Transverse colon (tissue), 4 donors: ENCODE measurements around the gene PJA1. TPM values are rescaled to one million over a fixed set of nuclear protein-coding genes. Genes with fewer than 3 reads are reported as not detected.

Source experiments
- DNase-seq: peaks from one replicate; pipeline ENCODE4 v3.0.0-alpha.2; 2019
- H3K27ac ChIP-seq, 4 donors: fragments of 200-600 bp; sonication (generic); 2 replicates each; pipeline ENCODE4 v1.5.1; 2016 to 2018; ENCODE audit warnings: inconsistent platforms in 4 of 4
- H3K27me3 ChIP-seq: fragments of 200-600 bp; sonication (generic); 2 replicates; pipeline ENCODE4 v1.5.1; 2017; ENCODE audit warnings: inconsistent platforms
- H3K36me3 ChIP-seq, 4 donors: fragments of 200-600 bp; sonication (generic); 2 replicates each; pipeline ENCODE4 v1.5.1; 2017 to 2019; ENCODE audit warnings: inconsistent platforms in 4 of 4
- H3K4me1 ChIP-seq, 4 donors: fragments of 200-600 bp; sonication (generic); 2 replicates each; pipeline ENCODE4 v1.5.1; 2017 to 2020; ENCODE audit warnings: inconsistent platforms in 4 of 4
- H3K4me3 ChIP-seq, 4 donors: fragments of 200-600 bp; sonication (generic); 1 replicate in 1 of 4; 2 replicates in 3 of 4; pipeline versions ENCODE4 v1.5.1 to v1.6.1; 2017 to 2019; ENCODE audit warnings: inconsistent platforms in 4 of 4
- H3K9me3 ChIP-seq, 2 donors: fragments of 200-600 bp; sonication (generic); 2 replicates each; pipeline ENCODE4 v1.5.1; 2017 to 2019; ENCODE audit warnings: inconsistent platforms in 2 of 2
- CTCF ChIP-seq, 5 experiments: fragments of 200-600 bp in 3 of 5; fragments of 450-650 bp in 2 of 5; sonication (generic) in 3 of 5; IDR thresholded peaks; 1 replicate in 2 of 5; 2 replicates in 3 of 5; pipeline ENCODE4 v1.5.1; 2016 to 2017; ENCODE audit warnings: antibody characterized with exemption in 5 of 5, inconsistent platforms in 3 of 5, mild to moderate bottlenecking in 2 of 5, moderate library complexity in 1 of 5
- EP300 ChIP-seq: sonication (generic); formaldehyde crosslinking; IDR thresholded peaks from one replicate; pipeline ENCODE4 v1.6.1; 2017; ENCODE audit warnings: antibody characterized with exemption, low read depth
- POLR2A ChIP-seq: fragments of 450-650 bp; IDR thresholded peaks from one replicate; pipeline ENCODE4 v1.6.1; 2016; ENCODE audit warnings: antibody characterized with exemption, mild to moderate bottlenecking, moderate library complexity
- POLR2AphosphoS5 ChIP-seq, 3 donors: sonication (generic); formaldehyde crosslinking; IDR thresholded peaks; one replicate each; pipeline ENCODE4 v1.6.1; 2016; ENCODE audit warnings: antibody characterized with exemption in 3 of 3
- WGBS, 2 donors: methylation state at CpG; one replicate each; pipeline ENCODE4 v1.1.5; 2018; ENCODE audit warnings: low coverage in 1 of 2; 5-methylcytosine and 5-hydroxymethylcytosine counted together
- in situ Hi-C, 4 donors: fragments of 200-750 bp; cut with MboI; loops; one replicate each; pipeline versions ENCODE4 v1.15.0 to v1.15.1; 2017; ENCODE audit warnings: low sequenced_read_pairs in 3 of 4, low pct_ligation_motif_present in 1 of 4, low pct_unique_long_range_greater_than_20kb in 1 of 4
- intact Hi-C: fragments of 100-400 bp; cut with DNase I; formaldehyde crosslinking; loops from one replicate; pipeline ENCODE4 v1.15.1; 2023; ENCODE audit warnings: low total_unique reads
- total RNA-seq, 4 donors: library from RNA; depleted of rRNA; stranded (reverse); fragments of >200 nt; gene quantifications; one replicate each; pipeline ENCODE4 v1.1.0, GENCODE V29; 2016

The PJA1 gene
- total RNA-seq, 4 donors from 2014 or later = 2.2 to 31.4 (median 6.9) TPM

GRCh38 chrX:69203638-69204037 is 38.4 kb upstream of the PJA1 start:
- no peaks in the 10 kb centered on the region for H3K27me3 ChIP-seq
- no peaks in the 10 kb centered on the region for H3K36me3 ChIP-seq
- no peak for DNase-seq
- 52 to 100% methylated on average over 1 to 4 of the region's 4 CpGs for WGBS, 2 donors
- no peak for TF ChIP-seq POLR2A
- no peak for TF ChIP-seq EP300
- no peak for TF ChIP-seq CTCF (IDR thresholded peaks at IDR 0.05)
- TF ChIP-seq POLR2AphosphoS5 (IDR thresholded peaks at IDR 0.05) = no peak
- no peak overlapping the region for H3K4me3 ChIP-seq
- H3K4me1 ChIP-seq = no peaks in the 10 kb centered on the region
- in situ Hi-C loops = loop anchor here in 1 of 4 donors (25.0 kb wide), 1 partner anchor 116 kb away; no protein-coding TSS in a partner anchor
- no peaks in the 10 kb centered on the region for H3K9me3 ChIP-seq
- intact Hi-C loops = loop anchor here (1.0 kb wide), 1 partner anchor 28 kb away; no protein-coding TSS in a partner anchor
- no peak overlapping the region for H3K27ac ChIP-seq

- Histone ChIP-seq H3K27ac (no peak overlapping the region), H3K4me3 (no peak overlapping the region), H3K27me3 (no peaks in the 10 kb centered on the region), H3K4me1 (no peaks in the 10 kb centered on the region), H3K9me3 (no peaks in the 10 kb centered on the region), H3K36me3 (no peaks in the 10 kb centered on the region)
- TF ChIP-seq CTCF (IDR thresholded peaks at IDR 0.05) = no peak
- TF ChIP-seq EP300 = no peak
- TF ChIP-seq POLR2A = no peak
- no peak for TF ChIP-seq POLR2AphosphoS5 (IDR thresholded peaks at IDR 0.05)
- 43% methylated on average over 1 of the region's 1 CpG; no CpG with 5 or more reads in 1 of the 2 donors for WGBS, 2 donors
- in situ Hi-C loops (no loop called here), intact Hi-C loops (no loop called here)
- no peak for DNase-seq
Observed at GRCh38 chrX:69197690-69198089, 32.4 kb upstream of the PJA1 start.

GRCh38 chrX:69196666-69197065 is 31.4 kb upstream of the PJA1 start:
- in situ Hi-C loops (no loop called here), intact Hi-C loops (no loop called here)
- H3K36me3 ChIP-seq = no peaks in the 10 kb centered on the region
- TF ChIP-seq EP300 (no peak), CTCF (IDR thresholded peaks at IDR 0.05) (no peak), POLR2AphosphoS5 (IDR thresholded peaks at IDR 0.05) (no peak), POLR2A (no peak)
- H3K9me3 ChIP-seq = no peaks in the 10 kb centered on the region
- no peak overlapping the region for H3K27ac ChIP-seq
- H3K4me3 ChIP-seq = no peak overlapping the region
- no peaks in the 10 kb centered on the region for H3K27me3 ChIP-seq
- no peaks in the 10 kb centered on the region for H3K4me1 ChIP-seq
- no peak for DNase-seq
- WGBS, 2 donors = 56% methylated on average over 3 of the region's 3 CpGs; no CpG with 5 or more reads in 1 of the 2 donors

- TF ChIP-seq EP300 = no peak
- TF ChIP-seq POLR2A = no peak
- TF ChIP-seq POLR2AphosphoS5 (IDR thresholded peaks at IDR 0.05) = no peak
- no peak for TF ChIP-seq CTCF (IDR thresholded peaks at IDR 0.05)
- Histone ChIP-seq H3K27ac (no peak overlapping the region), H3K4me1 (no peaks in the 10 kb centered on the region), H3K36me3 (no peaks in the 10 kb centered on the region), H3K27me3 (no peaks in the 10 kb centered on the region), H3K9me3 (no peaks in the 10 kb centered on the region), H3K4me3 (no peak overlapping the region)
- in situ Hi-C loops = no loop called here
- intact Hi-C loops = no loop called here
- 67 to 68% methylated on average over 3 of the region's 3 CpGs for WGBS, 2 donors
- DNase-seq = no peak
Observed at GRCh38 chrX:69195810-69196209, 30.6 kb upstream of the PJA1 start.
